DND-41 (cell line): ENCODE results near the gene OR6N1.

ENCODE experiments used
- ATAC-seq: fragments of 200-7000 bp; cut with Tn5 transposase; 3 replicates; pipeline ENCODE4 v1.9.1; 2021; ENCODE audit warnings: low read depth; ENCODE audit not compliant: insufficient read depth
- DNase-seq: peaks from one replicate; pipeline ENCODE4 v3.0.0-alpha.2; 2020
- H2AFZ ChIP-seq: 2 replicates; pipeline ENCODE4 v1.6.0; 2012; ENCODE audit warnings: low read depth, low read length
- H3K27ac ChIP-seq: 2 replicates; pipeline ENCODE4 v1.5.1; 2012; ENCODE audit warnings: low read length, inconsistent platforms
- H3K27me3 ChIP-seq: fragments of 200-600 bp; sonication (generic); 2 replicates; pipeline ENCODE4 v1.6.0; 2012; ENCODE audit warnings: low read length, mild to moderate bottlenecking, inconsistent platforms; ENCODE audit not compliant: insufficient read depth, poor library complexity
- H3K36me3 ChIP-seq: 2 replicates; pipeline ENCODE4 v1.5.1; 2012; ENCODE audit warnings: low read length, inconsistent platforms; ENCODE audit not compliant: insufficient read depth
- H3K4me1 ChIP-seq: 2 replicates; pipeline ENCODE4 v1.5.1; 2012; ENCODE audit warnings: mild to moderate bottlenecking, low read length; ENCODE audit not compliant: insufficient read depth
- H3K4me2 ChIP-seq: 2 replicates; pipeline ENCODE4 v1.6.0; 2012; ENCODE audit warnings: mild to moderate bottlenecking, moderate library complexity, low read length, inconsistent platforms; ENCODE audit not compliant: insufficient read depth
- H3K4me3 ChIP-seq, 2 experiments: fragments of 200-600 bp in 1 of 2; shearing (Covaris generic) in 1 of 2; 2 replicates each; pipeline ENCODE4 v1.5.1; 2012 to 2016; ENCODE audit warnings: inconsistent platforms in 2 of 2, low read length in 2 of 2, mild to moderate bottlenecking in 2 of 2, low read depth in 1 of 2, moderate library complexity in 1 of 2
- H3K79me2 ChIP-seq: 2 replicates; pipeline ENCODE4 v1.6.0; 2012; ENCODE audit warnings: low read length, inconsistent platforms; ENCODE audit not compliant: insufficient read depth
- H3K9ac ChIP-seq: 2 replicates; pipeline ENCODE4 v1.6.0; 2012; ENCODE audit warnings: low read depth, mild to moderate bottlenecking, inconsistent platforms, low read length, moderate library complexity
- H3K9me3 ChIP-seq: 2 replicates; pipeline ENCODE4 v1.5.1; 2012; ENCODE audit warnings: low read length, moderate library complexity, mild to moderate bottlenecking, inconsistent platforms; ENCODE audit not compliant: insufficient read depth, severe bottlenecking
- H4K20me1 ChIP-seq: 2 replicates; pipeline ENCODE4 v1.6.0; 2012; ENCODE audit warnings: low read length; ENCODE audit not compliant: insufficient read depth
- CTCF ChIP-seq: IDR thresholded peaks from 2 replicates; pipeline ENCODE4 v1.5.1; 2012; ENCODE audit warnings: borderline replicate concordance, low read length, moderate library complexity, mild to moderate bottlenecking; ENCODE audit not compliant: poor library complexity, severe bottlenecking; ENCODE audit errors: extremely low read depth
- EZH2 ChIP-seq: IDR thresholded peaks from 3 replicates; pipeline ENCODE4 v1.6.1; 2012; ENCODE audit warnings: borderline replicate concordance, low read depth, mild to moderate bottlenecking, moderate library complexity, low read length, inconsistent platforms; ENCODE audit not compliant: severe bottlenecking

Gene OR6N1

GRCh38 chr1:158818975-158819431 lies 47.0 kb upstream of the OR6N1 start:
- TF ChIP-seq EZH2 (no peak), CTCF (no peak)
- Histone ChIP-seq H3K27me3 (peaks cover 11% of the 10 kb centered on the region), H3K4me3 (no peak overlapping the region), H3K36me3 (no peaks in the 10 kb centered on the region), H4K20me1 (no peaks in the 10 kb centered on the region), H3K27ac (no peak overlapping the region), H2AFZ (no peak overlapping the region), H3K4me1 (no peaks in the 10 kb centered on the region), H3K9me3 (no peaks in the 10 kb centered on the region), H3K9ac (no peak overlapping the region), H3K79me2 (no peaks in the 10 kb centered on the region), H3K4me2 (no peak overlapping the region)
- no peak for DNase-seq
- ATAC-seq, result no peak

GRCh38 chr1:158818560-158818959 lies 46.6 kb upstream of the OR6N1 start:
- TF ChIP-seq EZH2, result no peak
- TF ChIP-seq CTCF, result no peak
- Histone ChIP-seq H3K9ac (no peak overlapping the region), H3K4me3 (no peak overlapping the region), H3K27ac (no peak overlapping the region), H3K9me3 (no peaks in the 10 kb centered on the region), H3K27me3 (peaks cover 11% of the 10 kb centered on the region), H4K20me1 (no peaks in the 10 kb centered on the region), H3K4me1 (no peaks in the 10 kb centered on the region), H3K79me2 (no peaks in the 10 kb centered on the region), H3K36me3 (no peaks in the 10 kb centered on the region), H3K4me2 (no peak overlapping the region), H2AFZ (no peak overlapping the region)
- ATAC-seq, result no peak
- no peak for DNase-seq

GRCh38 chr1:158814970-158815369 lies 43.0 kb upstream of the OR6N1 start:
- H3K9me3 ChIP-seq, result no peaks in the 10 kb centered on the region
- no peak overlapping the region for H2AFZ ChIP-seq
- H3K4me1 ChIP-seq, result no peaks in the 10 kb centered on the region
- TF ChIP-seq CTCF, result no peak
- TF ChIP-seq EZH2, result no peak
- H3K27me3 ChIP-seq, result peaks cover 23% of the 10 kb centered on the region
- H3K27ac ChIP-seq, result no peak overlapping the region
- no peak overlapping the region for H3K4me2 ChIP-seq
- DNase-seq (no peak), ATAC-seq (no peak)
- H4K20me1 ChIP-seq, result no peaks in the 10 kb centered on the region
- no peak overlapping the region for H3K9ac ChIP-seq
- H3K36me3 ChIP-seq, result no peaks in the 10 kb centered on the region
- no peaks in the 10 kb centered on the region for H3K79me2 ChIP-seq
- H3K4me3 ChIP-seq, result no peak overlapping the region

GRCh38 chr1:158813164-158813563 lies 41.2 kb upstream of the OR6N1 start:
- Histone ChIP-seq H3K4me3 (no peak overlapping the region), H3K9ac (no peak overlapping the region), H2AFZ (no peak overlapping the region), H3K27me3 (peaks cover 18% of the 10 kb centered on the region), H3K79me2 (no peaks in the 10 kb centered on the region), H3K4me1 (no peaks in the 10 kb centered on the region), H4K20me1 (no peaks in the 10 kb centered on the region), H3K4me2 (no peak overlapping the region), H3K36me3 (no peaks in the 10 kb centered on the region), H3K27ac (no peak overlapping the region), H3K9me3 (no peaks in the 10 kb centered on the region)
- TF ChIP-seq EZH2 (no peak), CTCF (no peak)
- DNase-seq (no peak), ATAC-seq (no peak)
